WTC11 (cell line): ENCODE results near the gene DNM3.

Experiments used
- CTCF ChIP-seq: fragments of 200-600 bp; IDR thresholded peaks from 2 replicates; pipeline ENCODE4 v1.8.0; 2022; ENCODE audit warnings: antibody characterized with exemption
- ELF4 ChIP-seq: sonication (generic); formaldehyde crosslinking; IDR thresholded peaks from 2 replicates; pipeline ENCODE4 v1.8.1; 2022; ENCODE audit warnings: low read depth, mild to moderate bottlenecking, moderate library complexity, missing genetic modification reagents

- TF ChIP-seq CTCF (no peak), ELF4 (CRISPR knock-in tag) (no peak)
These were observed 585.9 kb downstream of the DNM3 start for GRCh38 chr1:172427191-172427590.
